Endothelial cell of umbilical vein (primary cell): ENCODE measurements around the gene PVRIG. TPM values are rescaled to one million over a fixed set of nuclear protein-coding genes. Genes with fewer than 3 reads are reported as not detected.
"Not testable (repeated sequence)": the region's sequence is repeated elsewhere in the genome, so short reads cannot be mapped to it uniquely, and the experiment has no call there.

Experiments
- BruUV-seq: library from RNA; stranded (reverse); fragments of 400-500 nt; replicated peaks from 2 replicates; lab custom pipeline; 2021; lab: Mats Ljungman, UMichigan
- CTCF ChIA-PET: fragments of 300-600, 350-600 bp; sonication (Branson Sonifier 250); formaldehyde crosslinking; loops from one replicate; lab custom pipeline; 2021; ENCODE audit warnings: antibody characterized with exemption, inconsistent platforms; lab: Charles Lee
- POLR2A ChIA-PET: fragments of 300-600, 350-600 bp; sonication (Branson Sonifier 250); formaldehyde crosslinking; loops from one replicate; lab custom pipeline; 2021; ENCODE audit warnings: antibody characterized with exemption, inconsistent platforms; lab: Charles Lee
- DNase-seq: peaks from one replicate; pipeline ENCODE4 v3.0.0-alpha.2; 2011; ENCODE audit warnings: low read depth, low spot score
- FAIRE-seq: peaks from 2 replicates; lab custom pipeline; 2011; peaks lifted over from hg19 to GRCh38; lab: Jason Lieb, UNC
- H2AFZ ChIP-seq: 2 replicates; pipeline ENCODE4 v1.6.0; 2012; ENCODE audit warnings: low read depth, low read length, control low read depth, inconsistent platforms
- H3K27ac ChIP-seq: 2 replicates; pipeline ENCODE4 v1.5.1; 2011; ENCODE audit warnings: low read depth, mild to moderate bottlenecking, control low read depth, low read length, moderate library complexity; ENCODE audit not compliant: insufficient read depth
- H3K27me3 ChIP-seq, 2 experiments: 2 replicates each; pipeline versions ENCODE4 v1.6.0 to v1.6.1; 2011; ENCODE audit warnings: low read length in 2 of 2, mixed read lengths in 1 of 2; ENCODE audit not compliant: control insufficient read depth in 2 of 2, insufficient read depth in 2 of 2
- H3K36me3 ChIP-seq, 2 experiments: 2 replicates in 1 of 2; 3 replicates in 1 of 2; pipeline ENCODE4 v1.5.1; 2011; ENCODE audit warnings: low read length in 2 of 2, mild to moderate bottlenecking in 1 of 2, moderate library complexity in 1 of 2; ENCODE audit not compliant: control insufficient read depth in 2 of 2, insufficient read depth in 2 of 2; ENCODE audit errors: extremely low read depth in 1 of 2
- H3K4me1 ChIP-seq: 3 replicates; pipeline ENCODE4 v1.5.1; 2011; ENCODE audit warnings: mild to moderate bottlenecking, low read length; ENCODE audit not compliant: control insufficient read depth, insufficient read depth; ENCODE audit errors: extremely low read depth
- H3K4me2 ChIP-seq: 2 replicates; pipeline ENCODE4 v1.6.1; 2011; ENCODE audit warnings: low read length, control low read depth, mixed read lengths; ENCODE audit not compliant: insufficient read depth
- H3K4me3 ChIP-seq, 3 experiments: fragments of 200-600 bp in 1 of 3; sonication (generic), shearing (Covaris generic) in 1 of 3; replicated peaks in 1 of 3; 2 replicates each; pipeline ENCODE4 v1.5.1; 2011 to 2016; ENCODE audit warnings: control low read depth in 3 of 3, low read length in 3 of 3, mild to moderate bottlenecking in 2 of 3, inconsistent platforms in 1 of 3, low read depth in 1 of 3, moderate library complexity in 1 of 3; ENCODE audit not compliant: insufficient read depth in 1 of 3
- H3K79me2 ChIP-seq: 2 replicates; pipeline ENCODE4 v1.6.0; 2012; ENCODE audit warnings: low read length, inconsistent platforms; ENCODE audit not compliant: control insufficient read depth, insufficient read depth
- H3K9ac ChIP-seq: replicated peaks from 2 replicates; pipeline ENCODE3; 2011; ENCODE audit warnings: low read length, control low read depth; ENCODE audit not compliant: insufficient read depth; ENCODE audit errors: extremely low read depth
- H3K9me1 ChIP-seq: replicated peaks from 3 replicates; pipeline ENCODE4 v1.6.0; 2011; ENCODE audit warnings: mild to moderate bottlenecking, low read length; ENCODE audit not compliant: control insufficient read depth, insufficient read depth; ENCODE audit errors: extremely low read depth
- H3K9me3 ChIP-seq: replicated peaks from 2 replicates; pipeline ENCODE4 v1.5.1; 2012; ENCODE audit warnings: low read length, inconsistent platforms; ENCODE audit not compliant: control insufficient read depth, insufficient read depth
- H4K20me1 ChIP-seq: replicated peaks from 2 replicates; pipeline ENCODE3; 2011; ENCODE audit warnings: mild to moderate bottlenecking, low read length; ENCODE audit not compliant: control insufficient read depth, insufficient read depth; ENCODE audit errors: extremely low read depth
- dilution Hi-C: fragments of 300-500 bp; cut with MboI; formaldehyde crosslinking; loops from one replicate; pipeline ENCODE4 v1.15.0; 2019; ENCODE audit warnings: low sequenced_read_pairs; ENCODE audit not compliant: extremely low pct_ligation_motif_present
- intact Hi-C: fragments of 100-400 bp; cut with micrococcal nuclease; formaldehyde crosslinking; loops from one replicate; pipeline ENCODE4 v1.10.0; 2022
- polyA plus RNA-seq, 4 experiments: library from polyadenylated mRNA; depleted of rRNA in 3 of 4; stranded (reverse) in 3 of 4; unstranded in 1 of 4; fragments of >200 nt; gene quantifications; 2 replicates each; pipeline versions ENCODE4 v1.2.1 to v1.2.3, GENCODE V29; 2011 to 2012; ENCODE audit warnings: missing spikeins in 1 of 4
- total RNA-seq: library from RNA; stranded (reverse); gene quantifications from 2 replicates; pipeline ENCODE4 v1.2.3, GENCODE V29; 2021

Gene PVRIG
- total and polyA plus RNA-seq, 2 donors (not counting 3 experiments of a cell fraction or from before 2014, with no cell fraction given) = 0.80 TPM; not detected in 1

GRCh38 chr7:100264223-100264622 is 44.5 kb downstream of the PVRIG start:
- FAIRE-seq = peak; percentile 62
- H4K20me1 ChIP-seq, H3K4me1 ChIP-seq, H3K79me2 ChIP-seq, intact Hi-C loops, H3K27ac ChIP-seq, H3K27me3 ChIP-seq, H3K9ac ChIP-seq, POLR2A ChIA-PET, DNase-seq, CTCF ChIA-PET, H3K9me3 ChIP-seq, H3K36me3 ChIP-seq, H3K9me1 ChIP-seq, BruUV-seq, H2AFZ ChIP-seq, dilution Hi-C loops, H3K4me2 ChIP-seq, H3K4me3 ChIP-seq: not testable (repeated sequence)

DNA sequence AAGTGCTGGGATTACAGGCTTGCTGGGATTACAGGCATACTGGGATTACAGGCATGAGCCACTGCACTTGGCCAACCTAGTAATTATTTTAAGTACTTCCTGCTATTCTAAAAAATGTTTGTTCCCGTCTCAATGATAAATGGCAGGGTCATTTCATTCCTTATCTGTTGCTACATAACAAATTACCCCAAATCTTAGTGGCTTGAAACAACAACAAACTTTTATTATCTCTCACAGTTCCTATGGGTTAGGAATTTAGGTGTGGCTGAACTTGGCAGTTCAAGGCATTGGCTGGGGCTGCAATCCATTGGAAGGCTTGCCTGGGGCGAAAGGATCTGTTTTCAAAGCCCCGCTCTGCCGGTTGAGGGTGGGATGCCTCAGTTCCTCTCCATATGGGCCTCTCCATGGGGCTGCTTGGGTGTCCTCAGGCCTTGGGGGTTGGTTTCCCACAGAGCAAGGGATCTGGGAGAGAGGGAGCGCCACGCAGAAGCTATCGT is 45.0 kb downstream of the PVRIG start:
- H3K9me1 ChIP-seq, FAIRE-seq, H3K4me3 ChIP-seq, intact Hi-C loops, H3K36me3 ChIP-seq, dilution Hi-C loops, BruUV-seq, H3K4me1 ChIP-seq, CTCF ChIA-PET, H3K27ac ChIP-seq, H3K4me2 ChIP-seq, H3K27me3 ChIP-seq, POLR2A ChIA-PET, H3K9ac ChIP-seq, H2AFZ ChIP-seq, DNase-seq, H4K20me1 ChIP-seq, H3K79me2 ChIP-seq, H3K9me3 ChIP-seq: not testable (repeated sequence)

DNA sequence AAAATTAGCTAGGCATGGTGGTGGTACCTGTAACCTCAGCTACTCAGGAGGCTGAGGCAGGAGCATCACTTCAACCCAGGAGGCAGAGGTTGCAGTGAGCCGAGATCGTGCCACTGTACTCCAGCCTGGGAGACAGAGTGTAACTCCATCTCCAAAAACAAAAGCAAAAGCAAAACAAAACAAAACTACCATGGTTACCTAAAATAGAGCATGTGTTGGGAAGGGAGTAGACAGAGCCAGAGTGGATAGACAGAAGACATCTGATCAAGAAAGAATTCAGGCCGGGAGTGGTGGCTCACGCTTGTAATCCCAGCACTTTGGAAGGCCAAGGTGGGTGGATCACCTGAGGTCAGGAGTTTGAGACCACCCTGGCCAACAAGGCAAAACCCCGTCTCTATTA is 46.1 kb downstream of the PVRIG start:
- H3K27ac ChIP-seq = not testable (repeated sequence)

More for the DNA sequence above, 46.1 kb downstream of the PVRIG start:
- H3K79me2 ChIP-seq, H3K9ac ChIP-seq, H3K4me2 ChIP-seq, BruUV-seq, H3K9me1 ChIP-seq, CTCF ChIA-PET, H3K27me3 ChIP-seq, FAIRE-seq, H2AFZ ChIP-seq, H3K9me3 ChIP-seq, POLR2A ChIA-PET, dilution Hi-C loops, H3K36me3 ChIP-seq, intact Hi-C loops, H3K4me3 ChIP-seq, H3K4me1 ChIP-seq, DNase-seq, H4K20me1 ChIP-seq: not testable (repeated sequence)
